ENCODE measurements around the gene TOLLIP.

DNA sequence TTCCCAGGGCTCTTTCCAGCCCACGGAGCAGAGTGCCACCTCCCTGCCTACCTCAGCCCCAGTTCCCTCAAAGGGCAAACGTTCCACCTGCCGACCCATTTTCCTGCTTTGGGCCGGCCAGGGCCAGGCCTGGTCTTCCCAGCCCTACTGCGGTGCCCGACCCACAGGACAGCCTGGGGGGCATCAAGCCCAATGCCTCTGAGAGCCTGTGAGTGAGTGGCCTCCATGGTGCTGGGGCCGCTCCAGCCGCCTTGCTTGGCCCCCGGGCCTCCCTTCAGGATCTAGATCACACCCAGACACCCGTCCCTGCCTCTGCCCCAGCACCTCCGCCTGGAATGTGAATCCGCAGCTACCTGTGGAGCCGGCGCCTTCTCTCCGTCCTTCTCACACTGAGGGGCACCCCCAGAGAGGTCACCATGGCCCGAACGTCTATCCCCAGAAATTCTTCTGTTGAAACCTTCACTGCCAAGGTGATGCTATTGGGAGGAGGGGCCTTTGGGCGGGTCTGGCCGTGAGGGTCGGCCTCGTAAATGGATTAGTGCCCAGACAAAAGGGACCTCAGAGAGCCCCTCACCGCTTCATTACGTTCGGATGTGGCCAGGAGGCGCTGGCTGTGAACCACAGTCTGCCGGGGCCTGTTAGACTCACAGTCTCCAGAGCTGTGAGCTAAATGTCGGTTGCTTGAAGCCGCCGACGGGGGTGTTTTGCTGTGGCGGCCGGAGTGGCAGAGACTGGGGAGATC lies 44.1 kb upstream of the TOLLIP start:
- TF ChIP-seq, protein P1, sequence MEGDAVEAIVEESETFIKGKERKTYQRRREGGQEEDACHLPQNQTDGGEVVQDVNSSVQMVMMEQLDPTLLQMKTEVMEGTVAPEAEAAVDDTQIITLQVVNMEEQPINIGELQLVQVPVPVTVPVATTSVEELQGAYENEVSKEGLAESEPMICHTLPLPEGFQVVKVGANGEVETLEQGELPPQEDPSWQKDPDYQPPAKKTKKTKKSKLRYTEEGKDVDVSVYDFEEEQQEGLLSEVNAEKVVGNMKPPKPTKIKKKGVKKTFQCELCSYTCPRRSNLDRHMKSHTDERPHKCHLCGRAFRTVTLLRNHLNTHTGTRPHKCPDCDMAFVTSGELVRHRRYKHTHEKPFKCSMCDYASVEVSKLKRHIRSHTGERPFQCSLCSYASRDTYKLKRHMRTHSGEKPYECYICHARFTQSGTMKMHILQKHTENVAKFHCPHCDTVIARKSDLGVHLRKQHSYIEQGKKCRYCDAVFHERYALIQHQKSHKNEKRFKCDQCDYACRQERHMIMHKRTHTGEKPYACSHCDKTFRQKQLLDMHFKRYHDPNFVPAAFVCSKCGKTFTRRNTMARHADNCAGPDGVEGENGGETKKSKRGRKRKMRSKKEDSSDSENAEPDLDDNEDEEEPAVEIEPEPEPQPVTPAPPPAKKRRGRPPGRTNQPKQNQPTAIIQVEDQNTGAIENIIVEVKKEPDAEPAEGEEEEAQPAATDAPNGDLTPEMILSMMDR (IDR thresholded peaks at IDR 0.05 in 4 of 5, conservative IDR thresholded peaks at IDR 0.05 in 1 of 5), result no peak
- TF ChIP-seq POLR2A (IDR thresholded peaks at IDR 0.05), result no peak
